NCI-H69 (cell line): Measurements from ENCODE around the gene RAB19.
"Not testable (repeated sequence)": the region's sequence is repeated elsewhere in the genome, so short reads cannot be mapped to it uniquely, and the experiment has no call there.

ENCODE experiments used
- DNase-seq: peaks from one replicate; lab custom pipeline; 2025; lab: John Stamatoyannopoulos, UW

Gene RAB19

GRCh38 chr7:140402178-140402835 is 1.6 kb upstream of the RAB19 start:
- no peak for DNase-seq

GRCh38 chr7:140404565-140405065 is 757 bp downstream of the RAB19 start:
- peak; percentile 60 for DNase-seq

GRCh38 chr7:140415361-140415760 is 11.5 kb downstream of the RAB19 start:
- DNase-seq, result no peak

DNA sequence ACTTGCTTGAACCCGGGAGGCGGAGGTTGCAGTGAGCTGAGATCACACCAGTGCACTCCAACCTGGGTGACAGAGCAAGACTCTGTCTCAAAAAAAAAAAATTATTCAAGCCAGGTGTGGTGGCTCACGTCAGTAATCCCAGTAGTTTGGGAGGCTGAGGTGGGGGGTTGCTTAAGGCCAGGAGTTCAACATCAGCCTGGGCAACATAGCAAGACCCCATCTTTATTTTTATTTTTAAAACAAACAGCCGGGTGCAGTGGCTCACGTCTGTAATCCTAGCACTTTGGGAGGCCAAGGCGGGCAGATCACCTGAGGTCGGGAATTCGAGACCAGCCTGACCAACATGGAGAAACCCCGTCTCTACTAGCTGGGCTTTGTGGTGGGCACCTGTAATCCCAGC is 12.0 kb downstream of the RAB19 start:
- DNase-seq, result not testable (repeated sequence)

DNA sequence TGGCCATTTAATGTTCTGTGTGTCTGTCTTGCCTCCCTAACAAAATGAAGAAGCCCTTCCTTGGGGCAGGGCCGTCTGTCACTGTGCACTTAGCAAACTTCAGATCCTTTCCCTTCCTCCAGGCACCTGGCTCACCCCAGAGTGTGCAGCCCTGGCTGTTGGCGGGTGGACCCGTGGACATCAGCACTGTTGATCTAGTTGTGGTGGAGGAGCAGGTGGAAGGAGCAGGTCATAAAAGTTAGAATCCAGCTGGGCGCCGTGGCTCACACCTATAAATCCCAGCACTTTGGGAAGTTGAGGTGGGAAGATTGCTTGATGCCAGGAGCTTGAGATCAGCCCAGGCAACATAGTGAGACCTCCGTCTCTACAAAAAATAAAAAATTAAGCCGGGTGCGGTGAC is 12.7 kb downstream of the RAB19 start:
- DNase-seq, result peak; percentile 60

DNA sequence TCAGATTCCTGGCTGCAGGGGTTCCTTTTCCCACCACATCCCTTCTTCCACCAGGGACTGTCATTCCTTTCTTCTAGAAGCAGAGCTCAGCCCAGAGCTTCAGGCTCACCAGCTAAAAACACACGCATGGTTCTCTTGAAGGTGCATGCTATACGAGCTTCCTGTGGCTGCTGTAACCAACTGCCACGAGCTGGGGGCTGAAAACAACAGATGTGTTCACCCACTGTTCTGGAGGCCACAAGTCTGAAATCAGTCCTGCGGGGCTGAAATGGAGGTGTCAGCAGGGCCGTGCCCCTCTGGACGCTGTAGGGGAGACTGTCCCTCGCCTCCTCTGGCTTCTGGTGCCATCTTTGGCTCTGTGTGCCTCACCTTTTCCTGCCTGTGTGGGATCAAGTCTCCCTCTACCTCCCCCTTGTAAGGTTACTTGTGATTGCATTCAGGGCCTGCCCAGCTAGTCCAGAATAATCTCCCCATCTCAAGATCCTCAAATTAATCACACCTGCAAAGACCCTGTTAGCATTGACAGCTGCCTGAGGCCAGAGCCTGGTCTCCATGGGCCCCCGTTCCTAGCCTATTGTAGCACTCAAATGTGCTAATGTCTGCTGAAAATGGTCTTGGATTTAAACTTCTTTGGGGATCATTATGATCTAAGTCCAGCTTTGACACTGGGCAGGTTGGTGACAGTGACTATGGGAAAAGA is 13.7 kb downstream of the RAB19 start:
- DNase-seq, result peak; percentile 93

DNA sequence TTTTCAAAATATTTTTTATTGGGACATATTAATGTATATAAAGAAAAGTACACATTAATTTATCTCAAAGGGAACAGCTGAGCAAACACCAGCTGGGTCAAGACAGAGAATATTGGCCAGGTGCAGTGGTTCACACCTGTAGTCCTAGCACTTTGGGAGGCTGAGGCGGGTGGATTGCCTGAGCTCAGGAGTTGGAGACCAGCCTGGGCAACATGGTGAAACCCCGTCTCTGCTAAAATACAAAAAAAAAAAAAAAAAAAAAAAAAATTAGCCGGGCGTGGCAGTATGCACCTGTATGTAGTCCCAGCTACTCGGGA is 14.3 kb downstream of the RAB19 start:
- DNase-seq, result peak; percentile 93

DNA sequence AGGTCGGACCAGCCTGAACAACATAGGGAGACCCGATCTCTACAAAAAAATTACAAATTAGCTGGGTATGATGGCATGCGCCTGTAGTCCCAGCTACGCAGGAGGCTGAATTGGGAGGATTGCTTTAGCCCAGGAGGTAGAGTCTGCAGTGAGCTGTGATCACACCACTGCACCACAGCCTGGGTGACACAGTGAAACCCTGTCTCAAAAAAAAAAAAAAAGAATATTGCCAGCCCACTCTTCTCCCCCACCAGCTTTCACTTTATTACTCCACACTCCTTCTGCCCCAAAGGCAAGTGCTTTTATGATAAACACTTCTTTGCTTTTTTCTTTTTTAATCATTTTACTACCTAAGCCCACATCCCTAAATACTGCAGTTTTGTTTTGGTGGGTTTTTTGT is 14.8 kb downstream of the RAB19 start:
- DNase-seq, result no peak

GRCh38 chr7:140421521-140421920 is 17.7 kb downstream of the RAB19 start:
- DNase-seq, result no peak

DNA sequence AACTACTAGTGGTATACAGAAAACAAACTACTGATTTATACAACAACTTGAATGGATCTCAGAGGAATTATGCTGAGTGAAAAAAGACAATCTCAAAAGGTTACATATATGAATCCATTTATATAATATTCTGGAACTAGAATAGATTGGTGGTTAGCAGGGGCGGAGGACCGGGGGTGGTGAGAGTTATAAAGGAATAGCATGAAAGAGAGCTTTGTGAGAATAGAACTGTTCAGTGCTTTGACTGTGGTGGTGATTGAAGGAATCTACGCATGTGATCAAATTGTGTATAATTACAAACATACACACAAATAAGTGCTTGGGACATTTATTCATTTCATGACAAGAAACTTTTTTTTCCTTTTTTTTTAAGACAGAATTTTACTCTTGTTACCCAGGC is 19.6 kb downstream of the RAB19 start:
- DNase-seq, result no peak

DNA sequence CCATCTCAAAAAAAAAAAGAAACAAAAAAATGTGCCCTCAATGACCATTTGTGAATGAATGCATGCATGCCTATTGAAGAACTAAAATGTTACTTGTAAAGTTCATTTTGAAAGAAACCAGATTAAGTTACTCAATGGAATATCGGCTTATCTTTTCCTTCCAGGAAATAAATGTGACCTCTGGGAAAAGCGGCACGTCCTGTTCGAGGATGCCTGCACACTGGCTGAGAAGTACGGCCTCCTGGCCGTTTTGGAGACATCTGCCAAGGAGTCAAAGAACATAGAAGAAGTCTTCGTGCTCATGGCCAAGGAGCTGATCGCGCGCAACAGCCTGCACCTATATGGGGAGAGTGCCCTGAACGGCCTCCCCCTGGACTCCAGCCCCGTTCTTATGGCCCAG is 21.9 kb downstream of the RAB19 start:
- DNase-seq, result no peak

DNA sequence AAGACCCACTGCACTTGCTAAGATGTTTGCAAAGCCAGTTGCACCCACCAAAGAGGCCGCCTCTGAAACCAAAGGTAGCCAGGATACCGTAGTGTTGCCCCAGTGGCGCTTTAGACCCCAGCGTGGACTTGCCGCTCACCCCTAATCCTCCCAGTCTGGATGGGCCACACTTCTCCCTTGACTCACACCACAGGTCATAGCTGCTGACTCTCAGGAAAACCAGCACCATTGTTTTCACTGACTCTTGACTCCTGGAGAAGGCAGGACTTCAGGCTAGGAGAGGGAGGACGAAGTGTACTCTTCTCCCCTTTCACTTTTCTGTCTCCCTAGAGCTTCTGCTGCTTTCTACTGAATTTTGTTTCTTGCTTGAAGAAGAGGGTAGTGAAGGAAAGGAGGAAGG is 22.3 kb downstream of the RAB19 start:
- no peak for DNase-seq

GRCh38 chr7:140433396-140433795 is 29.5 kb downstream of the RAB19 start:
- no peak for DNase-seq

GRCh38 chr7:140435252-140435895 is 31.5 kb downstream of the RAB19 start:
- peak; percentile 68 for DNase-seq

DNA sequence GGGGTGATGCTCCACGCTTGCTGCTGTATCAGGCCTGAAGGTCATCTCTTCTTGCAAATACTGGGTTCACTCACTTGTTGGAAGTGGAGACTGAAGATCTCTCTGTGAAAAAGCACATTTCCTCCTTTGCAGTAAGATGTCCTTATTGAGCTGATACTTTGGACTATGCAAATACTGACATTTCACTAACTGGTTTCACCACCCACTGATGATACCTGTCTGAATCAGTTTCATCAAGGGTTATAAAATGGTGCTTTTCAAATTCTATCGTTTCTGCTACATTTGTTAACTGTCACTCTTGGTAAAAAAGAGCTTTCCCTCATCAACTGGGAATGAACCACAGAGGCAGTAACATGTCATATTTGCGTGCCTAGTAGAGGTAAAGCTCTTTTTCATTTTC is 35.5 kb downstream of the RAB19 start:
- DNase-seq, result no peak

- peak; percentile 10 for DNase-seq
Measured at GRCh38 chr7:140440593-140440992, 36.7 kb downstream of the RAB19 start.

DNA sequence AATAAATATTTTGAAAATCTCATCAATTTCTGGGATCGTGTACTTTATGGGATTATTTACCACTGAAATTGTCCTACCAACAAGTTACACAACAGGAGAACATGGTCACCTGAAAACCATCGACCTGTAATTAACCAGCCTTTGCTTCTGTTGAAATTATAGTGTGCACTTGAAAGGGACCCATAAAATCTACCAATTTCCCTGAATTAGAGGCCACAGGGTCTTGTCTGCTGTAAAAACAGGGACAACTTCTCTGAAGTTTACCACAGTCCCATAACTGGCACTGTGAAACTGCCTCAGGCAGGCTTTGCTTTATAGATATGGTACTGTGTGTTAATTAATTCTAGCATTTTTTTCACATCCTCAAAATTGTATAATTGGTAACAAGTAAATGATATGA is 37.7 kb downstream of the RAB19 start:
- DNase-seq, result peak; percentile 76

DNA sequence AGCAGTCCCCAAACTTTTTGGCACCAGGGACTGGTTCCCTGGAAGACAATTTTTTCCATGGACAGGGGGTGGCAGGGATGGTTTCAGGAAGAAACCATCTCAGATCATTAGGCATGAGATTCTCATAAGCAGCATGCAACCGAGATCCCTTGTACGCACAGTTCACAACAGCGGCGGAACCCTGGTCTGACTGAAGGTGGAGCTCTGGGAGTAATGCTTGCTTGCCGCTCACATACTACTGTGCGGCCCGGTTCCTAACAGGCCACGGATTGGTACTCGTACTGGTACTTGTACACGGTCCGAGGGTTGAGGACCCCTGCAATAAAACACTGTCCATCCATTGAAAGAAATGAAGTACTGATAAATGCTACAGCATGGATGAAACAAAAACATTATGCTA is 42.6 kb downstream of the RAB19 start:
- peak; percentile 14 for DNase-seq

DNA sequence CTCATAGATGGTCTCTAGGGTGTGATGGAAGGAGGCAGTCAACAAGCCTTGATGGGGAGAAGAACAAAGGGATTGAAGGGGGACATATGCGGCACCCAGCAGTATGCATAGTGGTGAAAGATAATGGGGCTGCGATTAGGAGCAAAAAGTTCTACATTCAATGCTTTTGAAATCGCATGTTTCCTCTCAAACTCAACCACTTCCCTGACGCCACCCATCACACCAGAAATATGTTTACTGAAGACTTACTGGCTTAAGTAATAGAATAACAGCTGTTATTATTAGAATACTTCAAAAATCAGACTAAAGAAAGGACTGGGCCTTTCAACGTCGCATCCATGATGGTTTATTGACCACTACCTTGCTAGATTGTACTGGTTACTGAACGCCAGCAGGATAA is 44.0 kb downstream of the RAB19 start:
- DNase-seq, result no peak

DNA sequence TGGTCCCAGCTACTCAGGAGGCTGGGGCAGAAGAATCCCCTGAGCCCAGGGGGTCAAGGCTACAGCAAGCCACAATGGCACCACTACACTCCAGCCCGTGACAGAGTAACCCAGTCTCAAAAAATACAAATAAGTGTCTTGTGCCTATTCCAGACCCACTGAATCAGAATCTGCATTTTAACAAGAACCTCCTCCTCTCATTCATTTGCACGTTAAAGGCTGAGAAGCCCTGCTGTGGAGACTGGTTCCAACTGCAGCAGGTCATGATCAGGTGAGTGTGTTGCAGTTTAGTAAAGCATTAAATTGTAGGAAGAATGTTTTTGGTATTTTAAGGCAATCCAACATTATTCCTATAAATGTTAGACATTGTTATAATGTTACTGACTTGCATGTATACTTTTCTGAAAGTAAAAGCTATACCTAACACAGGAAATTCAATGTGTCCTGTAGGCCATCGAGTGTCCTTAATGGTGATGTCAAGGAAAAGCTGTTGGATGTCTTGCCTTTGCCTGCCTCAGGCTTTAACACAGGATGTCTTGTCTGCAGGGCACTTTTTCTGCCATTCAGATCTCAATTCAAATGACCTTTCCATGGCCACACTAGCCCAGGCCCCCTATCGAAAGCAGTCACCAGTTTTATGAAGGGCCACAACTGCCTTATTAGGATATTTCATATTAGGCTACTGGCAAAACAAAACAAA is 45.1 kb downstream of the RAB19 start:
- DNase-seq, result no peak

DNA sequence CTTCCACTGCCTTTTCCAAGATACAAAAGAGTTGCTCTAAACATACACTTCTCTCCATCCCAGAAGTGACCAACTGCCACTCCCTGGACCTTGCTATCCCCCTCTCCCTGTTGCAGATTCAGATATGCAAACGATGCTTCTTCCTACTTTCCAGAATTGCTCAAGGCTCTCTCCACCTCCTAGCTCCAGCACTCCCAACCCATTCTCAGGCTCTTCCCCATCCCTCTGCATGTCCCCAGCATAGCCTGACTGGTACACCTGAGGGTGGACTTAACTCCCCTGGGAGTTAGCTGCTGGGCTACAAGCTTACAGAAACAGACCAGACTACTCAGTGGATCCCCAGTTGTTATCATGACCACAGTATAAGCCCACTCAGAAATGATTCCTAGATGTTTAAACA is 47.9 kb downstream of the RAB19 start:
- peak; percentile 25 for DNase-seq

GRCh38 chr7:140453273-140453672 is 49.4 kb downstream of the RAB19 start:
- DNase-seq, result no peak
